H1 (cell line): ENCODE data around the gene TCIRG1. TPM values are rescaled to one million over a fixed set of nuclear protein-coding genes. Genes with fewer than 3 reads are reported as not detected.

Source experiments
- JUN ChIP-seq: IDR thresholded peaks from 2 replicates; pipeline ENCODE4 v1.6.1; 2011; ENCODE audit warnings: low read depth, mild to moderate bottlenecking, improper control_type of control experiment, low read length
- KDM5A ChIP-seq: fragments of 200-600 bp; IDR thresholded peaks from 2 replicates; pipeline ENCODE4 v1.7.1; 2012; ENCODE audit warnings: mild to moderate bottlenecking, low read length, inconsistent platforms, mixed read lengths
- TEAD4 ChIP-seq: IDR thresholded peaks from 2 replicates; pipeline ENCODE4 v1.6.1; 2012; ENCODE audit warnings: low read depth, low read length, inconsistent platforms, mixed read lengths
- polyA plus RNA-seq, 7 experiments: library from polyadenylated mRNA; depleted of rRNA in 3 of 7; stranded (reverse) in 5 of 7; unstranded in 2 of 7; fragments of >200 nt in 5 of 7; fragments of 200-250 nt in 2 of 7; gene quantifications; 1 replicate in 5 of 7; 2 replicates in 1 of 7; 4 replicates in 1 of 7; pipeline versions ENCODE4 v1.2.1 to v1.2.3, GENCODE V29; 2011 to 2013; ENCODE audit warnings: missing spikeins in 2 of 7, mixed read lengths in 2 of 7
- total RNA-seq: library from RNA; stranded (reverse); fragmentation: NEBNext Ultra II Directional; extraction: Animal tissue kit (Norgen Biotek cat#: 25700); gene quantifications from 2 replicates; pipeline ENCODE4 v1.2.1, GENCODE V29; 2021

Gene TCIRG1
- total and polyA plus RNA-seq, 2 of the 8 experiments (the other 6 are each of a cell fraction or from before 2014, with no cell fraction given): 25.3 to 39.6 TPM

GRCh38 chr11:68014947-68015447 lies 23.8 kb upstream of the TCIRG1 start (continued):
- no peak for TF ChIP-seq KDM5A
- TF ChIP-seq TEAD4: no peak
- no peak for TF ChIP-seq JUN
- TF ChIP-seq, all 59 proteins: peak for 0
